ENCODE results near the gene SPRY4. TPM values are rescaled to one million over a fixed set of nuclear protein-coding genes. Genes with fewer than 3 reads are reported as not detected.

The SPRY4 gene
- total and polyA plus RNA-seq, 8 donors, result 1.3 to 13.6 (median 7.3) TPM

GRCh38 chr5:142317753-142318152 lies 7.1 kb downstream of the SPRY4 start:
- Histone ChIP-seq H3K27me3 (peaks cover 0 to 18% (median 0%) of the 10 kb centered on the region in 3 donors), H3K9me3 (no peaks in the 10 kb centered on the region), H3K4me3 (no peak overlapping the region), H3K4me1 (peaks cover 16 to 92% (median 65%) of the 10 kb centered on the region in 4 donors), H3K27ac (peak overlapping the region in 4 of 5 donors; percentile 13 to 47 (median 23)), H3K36me3 (peaks cover 0 to 21% (median 14%) of the 10 kb centered on the region in 4 donors)
- intact Hi-C loops (cut with DNase I; ENCODE audit: low total_unique reads), result no loop called here
- DNase-seq, result no peak
- WGBS, 5 donors, result 63 to 75% (median 70%) methylated on average over 5 of the region's 5 CpGs
- TF ChIP-seq CTCF (IDR thresholded peaks at IDR 0.05), result no peak
- TF ChIP-seq POLR2A (IDR thresholded peaks at IDR 0.05), result no peak
- TF ChIP-seq POLR2AphosphoS5 (IDR thresholded peaks at IDR 0.05), result no peak
- no peak for TF ChIP-seq EP300 (IDR thresholded peaks at IDR 0.05)

GRCh38 chr5:142317173-142317572 lies 7.6 kb downstream of the SPRY4 start:
- no peak for DNase-seq
- H3K4me3 ChIP-seq, result no peak overlapping the region
- H3K36me3 ChIP-seq, result peaks cover 0 to 27% (median 20%) of the 10 kb centered on the region in 4 donors
- no peak for TF ChIP-seq EP300 (IDR thresholded peaks at IDR 0.05)
- no peak for TF ChIP-seq CTCF (IDR thresholded peaks at IDR 0.05)
- no peak for TF ChIP-seq POLR2A (IDR thresholded peaks at IDR 0.05)
- TF ChIP-seq POLR2AphosphoS5 (IDR thresholded peaks at IDR 0.05), result no peak
- intact Hi-C loops (cut with DNase I; ENCODE audit: low total_unique reads), result no loop called here
- peaks cover 0 to 14% (median 0%) of the 10 kb centered on the region in 3 donors for H3K27me3 ChIP-seq
- peaks cover 16 to 86% (median 61%) of the 10 kb centered on the region in 4 donors for H3K4me1 ChIP-seq
- 31 to 53% (median 42%) methylated on average over 5 of the region's 5 CpGs for WGBS, 5 donors
- peak overlapping the region in 4 of 5 donors; percentile 13 to 47 (median 23) for H3K27ac ChIP-seq
- H3K9me3 ChIP-seq, result no peaks in the 10 kb centered on the region

GRCh38 chr5:142316681-142317080 lies 8.1 kb downstream of the SPRY4 start:
- no peak overlapping the region for H3K4me3 ChIP-seq
- TF ChIP-seq CTCF (IDR thresholded peaks at IDR 0.05), result no peak
- no peak for TF ChIP-seq POLR2A (IDR thresholded peaks at IDR 0.05)
- intact Hi-C loops (cut with DNase I; ENCODE audit: low total_unique reads), result no loop called here
- H3K27me3 ChIP-seq, result peaks cover 0 to 10% (median 0%) of the 10 kb centered on the region in 3 donors
- 50 to 67% (median 63%) methylated on average over 6 of the region's 6 CpGs for WGBS, 5 donors
- no peaks in the 10 kb centered on the region for H3K9me3 ChIP-seq
- H3K36me3 ChIP-seq, result peaks cover 0 to 31% (median 22%) of the 10 kb centered on the region in 4 donors
- DNase-seq, result no peak
- peaks cover 16 to 81% (median 56%) of the 10 kb centered on the region in 4 donors for H3K4me1 ChIP-seq
- peak overlapping the region in 4 of 5 donors; percentile 13 to 47 (median 23) for H3K27ac ChIP-seq

- Histone ChIP-seq H3K36me3 (peaks cover 0 to 37% (median 26%) of the 10 kb centered on the region in 4 donors), H3K27me3 (peaks cover 0 to 10% (median 0%) of the 10 kb centered on the region in 3 donors), H3K4me3 (no peak overlapping the region), H3K27ac (peak overlapping the region in 2 of 5 donors; percentile 15 to 47), H3K4me1 (peaks cover 16 to 75% (median 50%) of the 10 kb centered on the region in 4 donors), H3K9me3 (no peaks in the 10 kb centered on the region)
- intact Hi-C loops (cut with DNase I; ENCODE audit: low total_unique reads), result no loop called here
- peak in 1 of 2 donors; percentile 77 for DNase-seq
- WGBS, 5 donors, result 13 to 20% (median 17%) methylated on average over 4 of the region's 4 CpGs
- TF ChIP-seq POLR2AphosphoS5 (IDR thresholded peaks at IDR 0.05) (no peak), EP300 (IDR thresholded peaks at IDR 0.05) (no peak), CTCF (IDR thresholded peaks at IDR 0.05) (no peak), POLR2A (IDR thresholded peaks at IDR 0.05) (no peak)
Measured at GRCh38 chr5:142316051-142316450, 8.8 kb downstream of the SPRY4 start.

Data from stomach (tissue), 9 donors.